ENCODE measurements around the gene GRB10. TPM values are rescaled to one million over a fixed set of nuclear protein-coding genes. Genes with fewer than 3 reads are reported as not detected.

GRB10 gene
- polyA plus RNA-seq, 1 donor, result 16.5 TPM

- DNase-seq, result no peak
Measured at GRCh38 chr7:50718876-50719275, 63.8 kb downstream of the GRB10 start.

- DNase-seq, result no peak
Measured at GRCh38 chr7:50718311-50718710, 64.4 kb downstream of the GRB10 start.

GRCh38 chr7:50717181-50717580, 65.5 kb downstream of the GRB10 start:
- no peak for DNase-seq

- DNase-seq, result no peak
Measured at GRCh38 chr7:50714857-50715256, 67.8 kb downstream of the GRB10 start.

DNA sequence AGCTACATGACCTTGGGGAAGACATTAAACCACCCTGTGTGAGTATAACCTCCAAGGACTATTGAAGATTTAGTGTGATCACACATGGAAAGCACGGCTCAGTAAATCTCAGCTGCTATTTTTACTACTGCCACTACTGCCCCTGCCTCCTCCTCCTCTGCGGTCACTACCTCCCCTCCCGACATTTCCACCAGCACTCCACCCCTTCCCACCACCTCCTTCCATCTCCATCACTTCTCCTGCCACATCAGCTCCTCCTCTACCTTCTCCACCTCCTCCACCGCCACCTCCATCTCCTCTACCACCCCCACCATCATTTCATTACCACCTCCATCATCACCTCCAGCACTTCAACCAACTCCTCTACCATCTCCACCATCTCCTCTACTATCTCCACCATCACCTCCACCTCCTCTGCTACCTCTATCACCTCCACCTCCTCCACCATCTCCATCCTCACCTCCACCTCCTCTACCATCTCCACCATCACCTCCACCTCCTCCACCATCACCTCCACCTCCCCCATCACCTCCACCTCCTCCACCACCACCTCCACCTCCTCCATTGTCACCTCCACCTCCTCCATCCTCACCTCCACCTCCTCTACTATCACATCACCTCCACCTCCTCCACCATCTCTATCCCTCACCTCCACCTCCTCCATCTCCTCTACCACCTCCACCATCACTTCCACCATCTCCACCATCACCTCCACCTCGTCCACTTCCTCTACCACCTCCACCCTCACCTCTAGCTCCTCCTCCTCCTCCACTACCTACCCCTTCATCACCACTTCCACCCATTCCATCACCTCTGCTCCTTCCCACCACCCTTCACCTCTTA, 69.4 kb downstream of the GRB10 start:
- DNase-seq, result no peak

DNA sequence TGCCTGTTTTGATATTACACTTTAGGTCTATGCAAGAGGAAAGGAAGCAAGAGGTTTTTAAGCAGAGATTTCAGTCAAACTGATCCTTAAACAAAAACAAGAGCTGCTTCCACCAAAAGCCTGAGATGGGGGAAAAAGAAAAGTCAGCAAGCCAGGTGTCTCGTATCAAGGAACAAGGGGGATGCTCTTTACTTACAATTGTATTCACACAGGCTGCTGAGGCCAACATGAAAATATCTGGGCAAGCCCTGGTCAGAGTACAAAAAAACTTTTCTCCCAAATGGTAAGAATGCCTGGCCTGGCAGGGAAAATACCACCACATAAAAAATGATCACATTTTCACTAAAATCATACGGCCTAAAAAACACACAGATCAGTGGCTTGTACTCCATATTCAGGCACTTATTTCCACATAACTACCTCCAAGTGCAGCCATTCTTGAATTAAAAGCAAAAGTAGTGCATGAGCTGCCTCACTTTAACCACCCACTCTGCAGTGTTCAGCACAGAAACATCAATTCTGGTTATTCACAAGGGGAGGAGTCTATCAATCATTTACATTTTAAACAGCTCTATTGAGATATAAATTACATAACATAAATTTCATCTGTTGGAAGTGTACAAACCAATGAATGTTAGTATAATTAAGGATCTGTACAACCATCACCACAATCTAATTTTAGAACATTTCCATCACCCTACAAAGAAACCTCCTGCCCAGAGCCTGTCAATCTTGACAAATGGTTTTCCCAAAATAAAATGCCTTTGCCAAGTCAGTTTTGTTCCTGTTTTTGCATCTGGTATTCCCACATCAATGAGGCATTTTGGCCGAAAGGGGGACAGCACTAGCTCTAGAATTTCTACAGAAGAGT, 70.2 kb downstream of the GRB10 start:
- DNase-seq, result no peak

DNA sequence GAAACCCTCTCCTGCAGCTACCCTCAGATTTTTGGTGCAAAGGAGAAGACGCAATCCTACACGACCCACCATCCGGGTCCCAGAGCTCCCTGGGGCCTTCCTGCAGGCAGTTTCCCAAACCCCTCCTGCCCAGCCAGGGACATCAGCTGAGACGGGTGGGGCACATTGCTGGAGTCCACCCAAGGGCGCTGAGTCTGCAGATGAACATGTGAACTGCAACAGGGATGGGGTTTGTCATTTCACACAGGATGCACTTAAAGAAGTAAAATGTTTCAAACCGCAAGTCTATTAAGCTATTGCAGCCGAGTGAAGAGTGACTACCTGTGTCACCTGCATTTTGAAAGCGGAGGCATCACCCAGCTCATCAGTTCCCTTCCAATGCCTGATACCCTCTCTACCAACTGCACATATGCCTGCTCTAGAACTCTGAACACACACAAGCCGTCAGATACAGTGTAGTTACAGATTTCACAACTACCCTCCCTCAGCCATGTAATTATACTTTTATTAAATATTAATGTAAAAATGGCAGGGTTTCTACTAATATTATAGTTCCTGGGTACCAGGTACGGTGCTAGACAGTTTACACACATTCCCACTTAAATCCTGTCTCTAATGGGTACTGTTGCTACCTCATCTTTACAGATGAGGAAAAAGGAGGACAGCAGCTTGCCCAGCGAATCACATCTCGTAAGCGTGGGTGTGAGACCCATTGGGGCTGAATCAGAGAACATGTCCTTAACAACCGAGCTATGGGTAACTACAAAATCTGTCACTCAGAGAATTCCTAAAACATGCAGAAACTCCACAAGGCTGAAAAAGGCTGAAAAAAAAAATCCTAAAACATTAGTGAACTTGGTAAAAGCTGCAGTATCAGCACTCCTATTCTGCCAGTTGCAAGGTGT, 71.2 kb downstream of the GRB10 start:
- no peak for DNase-seq

- no peak for DNase-seq
Measured at GRCh38 chr7:50710441-50711154, 72.1 kb downstream of the GRB10 start.

GRCh38 chr7:50709151-50709550, 73.5 kb downstream of the GRB10 start:
- DNase-seq, result no peak

DNA sequence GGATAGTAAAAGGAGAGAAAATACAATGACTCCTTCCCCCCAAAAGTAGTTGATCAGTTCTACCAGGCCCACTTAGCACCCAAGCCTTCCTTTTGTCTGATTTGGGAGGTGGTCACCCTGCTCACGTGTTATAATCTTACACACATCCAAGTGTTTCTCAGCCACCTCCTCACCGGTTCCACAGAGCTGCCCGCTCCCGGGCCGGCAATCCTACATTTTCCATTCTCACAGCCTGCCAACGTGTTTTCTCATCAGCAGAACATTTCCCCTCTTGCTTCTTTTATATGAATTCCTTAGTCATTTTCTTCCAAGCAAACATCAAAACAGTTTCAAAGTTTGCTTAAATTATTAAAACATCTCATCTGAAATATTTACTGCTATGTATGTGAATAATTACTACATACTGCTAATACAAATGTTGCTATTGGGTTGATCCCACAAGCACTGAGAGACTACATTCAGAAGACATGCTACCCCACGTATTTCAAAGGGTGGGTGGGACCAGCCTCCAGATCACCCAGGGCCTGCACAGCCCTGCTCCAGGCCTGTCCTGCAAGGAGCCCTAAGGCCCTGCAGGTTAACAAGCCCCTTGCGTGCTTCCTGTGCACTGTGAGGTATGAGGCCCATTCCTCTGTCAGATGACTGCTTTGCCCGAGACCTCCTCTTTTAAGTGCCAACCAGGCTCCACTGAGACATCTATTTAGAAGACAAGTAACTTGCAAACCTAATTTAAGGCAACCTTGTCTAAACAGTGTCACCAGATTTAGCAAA, 75.3 kb downstream of the GRB10 start:
- peak; percentile 58 for DNase-seq

- no peak for DNase-seq
Measured at GRCh38 chr7:50706469-50706937, 76.2 kb downstream of the GRB10 start.

- no peak for DNase-seq
Measured at GRCh38 chr7:50704844-50705243, 77.9 kb downstream of the GRB10 start.

DNA sequence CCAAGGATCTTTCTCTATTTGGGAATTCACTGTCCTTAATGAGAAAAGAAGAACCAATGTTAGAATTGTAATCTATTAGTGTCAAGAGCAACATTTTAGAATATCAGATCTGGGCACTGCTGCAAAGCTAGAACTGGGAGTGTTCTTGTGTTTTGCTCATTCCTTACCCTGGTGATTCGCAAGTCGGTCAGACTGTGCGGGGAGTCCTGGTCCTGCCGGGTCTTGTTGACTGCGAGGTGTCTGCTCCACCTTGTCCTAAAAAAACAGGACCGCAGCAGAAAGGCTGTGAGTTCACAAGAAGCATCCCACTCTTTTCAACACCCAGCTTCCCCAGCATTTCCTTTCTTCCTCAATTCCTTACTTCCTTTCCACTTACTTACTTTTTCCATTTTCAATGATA, 79.0 kb downstream of the GRB10 start:
- no peak for DNase-seq

DNA sequence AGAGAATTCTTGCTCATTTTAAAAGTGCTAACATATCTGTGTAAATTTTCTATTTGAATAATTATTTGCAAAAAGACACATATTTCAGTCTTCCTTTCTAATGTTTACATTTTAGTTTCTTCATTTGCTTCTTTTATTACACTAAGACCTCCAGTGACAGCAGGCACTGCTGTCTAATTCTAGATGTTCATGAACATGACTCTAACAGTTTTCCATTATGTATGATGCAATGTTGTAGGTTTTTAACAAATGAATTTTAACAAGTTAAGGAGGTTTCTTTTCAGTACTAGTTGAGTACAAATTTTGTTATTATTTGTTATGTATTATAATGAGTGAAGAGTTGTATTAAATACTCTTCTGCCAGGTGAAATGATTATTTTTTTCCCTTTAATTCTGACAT, 83.6 kb downstream of the GRB10 start:
- no peak for DNase-seq

- DNase-seq, result no peak
Measured at GRCh38 chr7:50697748-50698147, 84.9 kb downstream of the GRB10 start.

DNA sequence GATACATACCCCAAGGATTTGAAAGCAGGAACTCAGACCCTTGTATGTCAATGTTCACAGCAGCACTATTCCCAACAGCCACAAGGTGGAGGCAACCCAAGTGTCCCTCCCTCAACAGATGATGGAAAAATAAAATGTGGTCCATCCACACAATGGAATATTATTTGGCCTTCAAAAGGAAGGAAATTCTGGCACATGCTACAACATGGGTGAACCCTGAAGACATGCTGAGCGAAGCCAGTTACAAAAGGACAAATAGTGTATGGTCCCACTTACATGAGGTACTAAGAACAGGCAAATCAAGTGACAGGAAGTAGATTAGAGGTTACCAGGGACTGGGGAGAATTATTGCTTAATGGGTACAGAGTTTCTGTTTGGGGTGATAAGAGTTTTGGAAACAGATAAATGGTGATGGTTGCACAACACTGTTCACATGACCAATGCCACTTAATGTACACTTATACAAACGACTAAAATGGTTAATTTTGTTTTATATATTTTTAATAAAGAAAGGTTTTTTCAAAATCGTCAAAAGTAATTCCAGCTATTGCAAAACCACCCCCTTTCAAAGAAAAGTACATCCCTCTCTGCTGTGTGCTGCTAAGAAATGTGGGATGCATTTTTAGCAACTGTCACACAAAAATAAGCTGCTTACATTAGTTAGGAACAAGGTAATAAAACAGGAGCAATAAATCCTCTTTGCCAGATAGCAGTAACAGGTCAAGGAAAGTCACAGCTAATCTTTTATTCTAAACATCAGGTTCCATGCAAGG, 85.7 kb downstream of the GRB10 start:
- DNase-seq, result no peak

GRCh38 chr7:50695026-50695425, 87.7 kb downstream of the GRB10 start:
- DNase-seq, result no peak

- DNase-seq, result no peak
Measured at GRCh38 chr7:50693455-50694130, 89.1 kb downstream of the GRB10 start.

DNA sequence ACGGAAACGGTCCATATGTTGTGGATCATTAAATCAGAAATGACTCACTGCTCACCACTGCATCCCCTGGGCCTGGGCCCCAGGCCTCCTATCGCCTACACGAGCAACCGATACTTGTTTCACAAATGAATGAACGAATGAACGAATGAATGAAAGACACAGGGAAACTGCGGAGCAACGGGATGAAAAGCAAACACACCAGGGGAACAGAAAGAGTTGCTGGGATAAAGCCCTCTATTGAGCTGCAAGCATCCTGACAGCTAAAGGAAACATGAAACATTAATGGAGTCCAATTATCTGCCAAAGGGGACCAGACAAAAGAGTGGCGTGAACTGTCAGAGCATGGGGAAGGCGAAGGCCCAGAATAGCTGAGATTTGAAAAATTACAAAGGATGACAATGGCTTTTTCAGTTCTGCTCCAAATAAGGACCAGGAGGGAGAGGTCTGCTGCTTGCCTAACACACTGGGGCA, 92.1 kb downstream of the GRB10 start:
- no peak for DNase-seq

DNA sequence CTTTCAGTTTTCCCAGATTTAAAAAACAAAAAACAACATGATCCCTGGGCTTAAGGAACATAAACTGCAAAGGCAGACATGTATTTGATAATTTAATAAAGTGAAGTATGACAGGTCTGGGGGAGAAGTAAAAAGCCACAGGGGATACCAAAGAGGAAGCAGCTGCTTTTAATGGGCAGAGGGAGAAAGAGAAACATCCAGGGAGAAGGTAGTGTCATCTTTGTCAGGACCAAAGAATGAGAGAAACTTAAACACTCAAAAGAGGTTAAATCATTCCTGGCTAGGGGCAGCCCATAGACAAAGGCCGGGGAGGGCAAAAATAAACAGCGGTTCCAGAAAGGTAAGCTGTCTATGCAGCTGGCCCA, 94.5 kb downstream of the GRB10 start:
- no peak for DNase-seq

Measured in hindlimb muscle (tissue), 1 donor.